NCI-H524 treated with DMSO at 0.1 percent for 48 hours (cell line): Measurements from ENCODE around the gene NOSIP.

Source experiments
- DNase-seq: peaks from one replicate; lab custom pipeline; 2025; lab: John Stamatoyannopoulos, UW

Gene NOSIP

GRCh38 chr19:49546825-49547565 is 33.4 kb downstream of the NOSIP start:
- no peak for DNase-seq

DNA sequence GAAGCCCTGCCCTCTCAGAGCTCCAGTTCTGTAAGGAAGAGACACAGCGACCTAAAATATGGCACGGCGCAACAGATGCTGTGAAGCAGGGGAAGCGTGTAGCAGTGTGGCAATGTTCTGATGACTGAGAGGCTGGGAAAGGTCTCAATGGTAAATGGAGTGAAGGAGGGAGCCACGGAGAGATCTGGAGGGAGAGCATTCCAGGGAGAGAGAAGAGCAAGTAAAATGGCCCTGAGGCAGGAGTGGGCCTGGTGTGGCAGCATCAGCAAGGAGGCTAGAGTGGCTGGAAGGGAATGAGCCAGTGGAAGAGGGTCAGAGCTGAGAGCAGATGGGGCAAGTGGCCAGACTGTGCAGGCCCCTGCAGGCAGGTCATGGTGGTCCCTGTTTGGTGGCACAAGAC is 36.2 kb downstream of the NOSIP start:
- no peak for DNase-seq

DNA sequence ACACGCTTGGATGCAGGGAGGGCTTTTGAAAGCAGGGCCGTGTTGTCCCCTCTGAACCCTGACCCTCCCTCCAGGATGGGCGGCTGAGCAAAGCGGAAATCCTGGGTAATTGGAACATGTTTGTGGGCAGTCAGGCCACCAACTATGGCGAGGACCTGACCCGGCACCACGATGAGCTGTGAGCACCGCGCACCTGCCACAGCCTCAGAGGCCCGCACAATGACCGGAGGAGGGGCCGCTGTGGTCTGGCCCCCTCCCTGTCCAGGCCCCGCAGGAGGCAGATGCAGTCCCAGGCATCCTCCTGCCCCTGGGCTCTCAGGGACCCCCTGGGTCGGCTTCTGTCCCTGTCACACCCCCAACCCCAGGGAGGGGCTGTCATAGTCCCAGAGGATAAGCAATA is 37.3 kb downstream of the NOSIP start:
- no peak for DNase-seq

GRCh38 chr19:49542446-49542845 is 37.9 kb downstream of the NOSIP start:
- DNase-seq, result no peak

- DNase-seq, result no peak
Observed at GRCh38 chr19:49541914-49542313, 38.4 kb downstream of the NOSIP start.

GRCh38 chr19:49539192-49539952 is 41.0 kb downstream of the NOSIP start:
- no peak for DNase-seq

DNA sequence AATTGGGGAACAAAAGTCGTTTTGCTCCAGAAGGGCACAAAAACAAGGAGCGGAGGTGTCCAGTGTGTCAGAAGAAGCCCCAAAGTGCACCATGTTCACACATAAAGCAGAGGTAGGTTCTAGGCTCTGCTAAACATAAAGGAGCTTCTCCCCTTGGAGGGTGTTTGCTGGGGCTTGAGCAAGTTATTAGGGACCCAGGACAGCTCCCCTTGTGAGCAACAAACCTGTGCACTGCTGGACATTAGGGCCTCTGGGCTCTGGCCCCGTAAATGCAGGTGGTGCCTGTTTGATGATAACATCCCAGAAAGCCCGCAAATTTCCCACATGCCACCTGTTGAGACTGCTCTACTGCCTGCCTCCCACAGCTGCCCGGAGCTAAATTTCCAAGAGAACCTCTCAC is 41.7 kb downstream of the NOSIP start:
- no peak for DNase-seq

- DNase-seq, result no peak
Observed at GRCh38 chr19:49536921-49537462, 43.4 kb downstream of the NOSIP start.

DNA sequence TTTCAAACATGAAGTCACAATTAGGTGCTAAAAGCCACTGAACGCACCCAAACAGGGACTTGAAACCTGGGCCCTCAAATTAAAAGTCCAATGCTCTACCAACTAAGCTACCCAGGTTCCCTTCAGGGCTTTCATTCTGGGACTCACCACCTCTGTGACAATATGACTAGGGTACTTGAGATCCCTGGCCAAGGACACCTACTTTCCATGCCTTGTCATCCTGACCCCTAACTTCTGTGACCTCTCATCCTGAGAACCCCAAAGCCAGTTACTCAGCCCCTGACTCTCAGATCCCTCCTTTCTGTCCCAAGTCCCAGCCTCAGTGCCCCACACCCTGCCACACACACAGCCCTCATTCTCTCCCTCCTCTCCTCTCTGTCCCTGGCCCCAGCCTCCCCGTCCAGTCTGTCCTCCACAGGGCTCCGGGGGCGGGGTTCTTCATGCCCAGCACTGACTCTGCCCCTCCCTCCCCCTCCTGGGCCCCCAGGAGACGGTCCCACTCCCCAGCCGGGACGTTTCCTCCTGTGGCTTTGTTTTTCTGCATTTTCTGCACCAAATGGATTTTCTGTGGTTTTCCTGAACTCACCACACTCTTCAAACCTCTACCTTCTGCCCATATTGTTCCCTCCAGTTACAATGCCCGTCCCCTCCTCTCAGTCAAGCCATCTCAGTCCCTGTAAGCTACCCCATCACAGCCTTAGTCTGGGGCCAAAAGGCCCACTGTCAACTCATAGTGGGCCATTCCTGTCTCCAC is 45.5 kb downstream of the NOSIP start:
- DNase-seq, result no peak

- no peak for DNase-seq
Observed at GRCh38 chr19:49533551-49534488, 46.5 kb downstream of the NOSIP start.

- no peak for DNase-seq
Observed at GRCh38 chr19:49530708-49531107, 49.6 kb downstream of the NOSIP start.

GRCh38 chr19:49528211-49528771 is 52.1 kb downstream of the NOSIP start:
- no peak for DNase-seq

- DNase-seq, result no peak
Observed at GRCh38 chr19:49524812-49525455, 55.4 kb downstream of the NOSIP start.

DNA sequence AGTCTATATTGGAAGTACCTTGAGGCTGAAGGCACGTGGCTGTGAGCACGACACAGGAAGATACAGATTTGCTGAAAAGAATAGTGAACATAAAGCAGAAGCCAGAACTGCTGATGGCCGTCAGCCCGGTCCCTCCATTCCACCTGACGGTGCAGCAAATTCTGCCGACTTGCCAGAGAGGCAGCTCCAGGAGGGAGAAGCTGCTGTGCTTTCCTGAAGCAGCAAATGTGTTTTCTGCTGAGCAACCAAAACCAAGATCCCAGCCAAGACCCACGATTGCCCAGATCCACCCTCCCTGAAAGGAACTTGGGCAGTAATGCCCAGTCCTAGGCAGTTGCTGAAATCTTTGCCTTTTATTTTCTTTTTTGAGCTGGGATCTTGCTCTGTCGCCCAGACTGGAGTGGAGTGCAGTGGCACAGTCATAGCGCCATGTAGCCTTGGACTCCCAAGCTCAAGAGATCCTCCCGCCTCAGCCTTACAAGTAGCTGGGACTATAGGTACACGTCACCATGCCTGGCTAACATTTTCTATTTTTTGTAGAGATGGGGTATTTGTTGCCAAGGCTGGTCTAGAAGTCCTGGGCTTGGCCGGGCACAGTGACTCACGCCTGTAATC is 59.5 kb downstream of the NOSIP start:
- no peak for DNase-seq

- no peak for DNase-seq
Observed at GRCh38 chr19:49518033-49518432, 62.3 kb downstream of the NOSIP start.

DNA sequence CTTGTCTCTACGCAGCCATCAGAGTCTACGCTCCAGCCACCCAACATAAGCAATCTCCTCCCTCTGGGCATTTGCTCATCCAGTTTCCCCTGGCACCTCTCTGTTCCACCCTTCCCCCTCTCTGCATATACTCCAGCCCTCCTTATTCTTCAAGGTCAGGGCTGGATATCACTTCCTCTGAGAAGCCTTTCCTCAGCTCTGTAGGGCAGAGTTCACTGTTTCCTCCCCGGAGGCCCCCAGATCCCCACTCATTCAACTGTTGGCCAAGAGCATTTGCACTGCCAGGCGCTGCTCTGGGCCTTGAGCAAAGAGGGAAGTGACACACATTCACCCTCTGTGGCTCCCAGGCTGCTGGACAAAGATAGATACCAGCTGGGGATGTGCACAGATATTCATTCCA is 64.6 kb downstream of the NOSIP start:
- DNase-seq, result no peak

GRCh38 chr19:49514151-49514550 is 66.2 kb downstream of the NOSIP start:
- DNase-seq, result no peak

DNA sequence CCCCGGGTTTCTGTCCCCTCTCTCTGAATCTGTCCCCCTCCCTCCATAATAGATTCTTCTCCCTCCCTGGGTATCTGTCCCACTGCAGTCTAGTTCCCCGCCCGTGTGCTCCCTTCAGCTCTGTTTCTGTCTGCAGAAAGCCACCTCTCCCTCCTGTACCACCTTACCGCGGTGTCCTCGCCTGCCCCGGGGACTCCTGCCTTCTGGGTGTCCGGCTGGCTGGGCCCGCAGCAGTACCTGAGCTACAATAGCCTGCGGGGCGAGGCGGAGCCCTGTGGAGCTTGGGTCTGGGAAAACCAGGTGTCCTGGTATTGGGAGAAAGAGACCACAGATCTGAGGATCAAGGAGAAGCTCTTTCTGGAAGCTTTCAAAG is 66.6 kb downstream of the NOSIP start:
- no peak for DNase-seq

DNA sequence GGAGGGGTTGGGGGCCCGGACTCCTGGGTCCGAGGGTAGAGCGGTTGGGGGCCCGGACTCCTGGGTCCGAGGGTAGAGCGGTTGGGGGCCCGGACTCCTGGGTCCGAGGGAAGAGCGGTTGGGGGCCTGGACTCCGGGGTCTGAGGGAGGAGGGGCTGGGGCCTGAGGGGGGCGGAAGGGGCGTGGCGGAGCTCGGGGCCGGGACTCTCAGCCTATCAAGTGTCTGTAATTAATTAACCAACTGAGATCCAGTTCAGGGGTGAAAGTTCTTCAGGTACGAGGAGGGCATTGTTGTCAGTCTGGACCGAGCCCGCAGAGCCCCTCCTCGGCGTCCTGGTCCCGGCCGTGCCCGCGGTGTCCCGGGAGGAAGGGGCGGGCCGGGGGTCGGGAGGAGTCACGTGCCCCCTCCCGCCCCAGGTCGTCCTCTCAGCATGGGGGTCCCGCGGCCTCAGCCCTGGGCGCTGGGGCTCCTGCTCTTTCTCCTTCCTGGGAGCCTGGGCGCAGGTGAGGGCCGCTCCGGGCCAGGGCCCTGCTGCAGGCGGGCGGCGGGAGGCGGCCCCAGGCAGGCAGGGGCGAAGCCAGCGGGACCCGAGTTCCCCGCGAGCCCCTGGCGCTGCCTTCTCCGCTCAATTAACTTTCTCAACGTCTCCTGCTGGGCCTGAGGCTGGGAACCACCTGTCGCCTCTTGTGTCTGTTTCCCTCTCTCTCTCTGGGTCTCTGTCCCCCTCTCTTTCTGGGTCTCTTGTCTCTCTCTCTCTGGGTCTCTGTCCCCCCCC is 67.2 kb downstream of the NOSIP start:
- no peak for DNase-seq
